ENCODE data around the gene CHURC1.

The CHURC1 gene

DNA sequence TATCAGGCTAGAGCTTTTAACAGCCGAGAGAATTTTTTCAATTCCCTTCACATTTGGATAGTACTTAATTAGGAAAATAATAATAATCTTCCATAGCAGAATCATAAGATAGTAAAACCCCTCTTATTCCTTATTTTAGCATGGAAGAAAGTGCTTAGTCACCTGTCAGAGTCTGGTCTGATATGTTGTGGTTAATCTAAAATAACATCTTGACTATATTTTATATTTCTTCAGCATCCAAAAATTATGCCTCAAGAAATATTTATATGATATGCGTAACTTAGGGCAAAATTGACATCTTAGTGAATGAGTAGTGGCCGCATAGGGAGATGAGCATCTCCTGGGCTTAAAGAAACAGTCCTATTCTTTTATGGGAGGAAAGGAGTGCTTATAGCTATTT is 12.8 kb downstream of the CHURC1 start:
- no peaks in the 10 kb centered on the region for H3K9me3 ChIP-seq (ENCODE audit: control insufficient read depth in 2 of 2, low read length in 2 of 2)
- H3K36me3 ChIP-seq (ENCODE audit: control insufficient read depth in 2 of 2, insufficient read depth in 2 of 2, low read length in 2 of 2) = peaks cover 18 to 23% of the 10 kb centered on the region in 2 donors
- no peak overlapping the region for H3K4me3 ChIP-seq (ENCODE audit: low read length in 2 of 2)
- no peak overlapping the region for H3K9ac ChIP-seq (ENCODE audit: low read length in 2 of 2)
- H3K4me1 ChIP-seq (ENCODE audit: control insufficient read depth, insufficient read depth, low read length) = peaks cover 9% of the 10 kb centered on the region
- H3K27ac ChIP-seq (ENCODE audit: low read length) = no peak overlapping the region
- H3K27me3 ChIP-seq (ENCODE audit: control insufficient read depth in 1 of 2, insufficient read depth in 2 of 2, low read length in 2 of 2) = no peaks in the 10 kb centered on the region

DNA sequence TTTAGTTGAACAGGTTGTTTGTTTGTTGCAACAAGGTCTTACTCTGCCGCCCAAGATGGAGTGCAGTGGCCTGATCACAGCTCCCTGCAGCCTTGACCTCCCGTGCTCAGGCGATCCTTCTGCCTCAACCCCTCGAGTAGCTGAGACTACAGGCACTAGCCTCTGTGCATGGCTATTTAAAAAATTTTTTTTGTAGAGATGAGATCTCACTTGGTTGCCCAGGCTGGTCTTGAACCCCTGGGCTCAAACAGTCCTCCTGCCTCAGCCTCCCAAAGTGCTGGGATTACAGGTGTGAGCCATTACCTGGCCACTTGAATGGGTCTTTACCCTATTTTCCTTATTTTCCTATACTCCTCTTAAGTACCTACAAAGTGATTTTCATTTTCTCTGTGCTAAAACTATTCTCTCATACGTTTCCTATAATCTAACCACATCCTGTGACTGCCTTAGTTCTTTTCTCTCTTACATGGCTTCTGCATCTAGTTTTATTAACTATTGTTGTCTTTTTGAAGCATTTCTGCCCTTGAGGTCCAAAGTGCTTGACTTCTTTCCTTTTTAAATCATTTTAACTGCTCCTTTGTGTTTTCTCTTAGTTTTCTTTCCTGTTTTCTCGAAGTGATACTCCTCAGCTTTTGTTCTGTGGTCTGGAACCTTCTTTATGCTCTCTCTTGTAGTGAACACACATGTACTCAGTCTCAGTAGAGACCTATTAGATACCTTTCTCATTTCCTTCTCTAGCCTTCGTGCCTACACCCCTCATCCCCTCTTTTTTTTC is 14.2 kb downstream of the CHURC1 start:
- peaks cover 18 to 27% of the 10 kb centered on the region in 2 donors for H3K36me3 ChIP-seq (ENCODE audit: control insufficient read depth in 2 of 2, insufficient read depth in 2 of 2, low read length in 2 of 2)

DNA sequence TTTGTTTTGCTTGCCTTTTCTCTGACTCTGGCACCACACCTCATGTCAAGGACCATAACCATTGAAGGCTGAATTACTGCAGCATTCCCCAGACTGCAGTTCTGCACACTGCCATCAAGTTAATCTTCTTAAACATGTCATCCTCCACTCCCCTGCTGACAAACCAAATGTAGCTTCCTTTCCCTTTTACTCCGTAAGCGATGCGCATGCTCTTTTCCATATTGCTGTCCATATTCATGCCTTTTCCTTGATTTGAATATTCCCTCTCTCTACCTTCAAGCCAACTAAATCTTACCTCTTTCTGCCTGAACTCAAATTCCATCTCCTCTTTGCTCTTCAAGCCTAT is 14.7 kb downstream of the CHURC1 start:
- Histone ChIP-seq H3K36me3 (ENCODE audit: control insufficient read depth in 2 of 2, insufficient read depth in 2 of 2, low read length in 2 of 2) (peaks cover 18 to 25% of the 10 kb centered on the region in 2 donors), H3K9me3 (ENCODE audit: control insufficient read depth in 2 of 2, low read length in 2 of 2) (no peaks in the 10 kb centered on the region), H3K4me1 (ENCODE audit: control insufficient read depth, insufficient read depth, low read length) (peaks cover 9% of the 10 kb centered on the region), H3K9ac (ENCODE audit: low read length in 2 of 2) (no peak overlapping the region), H3K27ac (ENCODE audit: low read length) (no peak overlapping the region), H3K27me3 (ENCODE audit: control insufficient read depth in 1 of 2, insufficient read depth in 2 of 2, low read length in 2 of 2) (no peaks in the 10 kb centered on the region), H3K4me3 (ENCODE audit: low read length in 2 of 2) (no peak overlapping the region)

More for the DNA sequence above, 14.2 kb downstream of the CHURC1 start:
- no peak overlapping the region for H3K9ac ChIP-seq (ENCODE audit: low read length in 2 of 2)
- peaks cover 9% of the 10 kb centered on the region for H3K4me1 ChIP-seq (ENCODE audit: control insufficient read depth, insufficient read depth, low read length)
- H3K27ac ChIP-seq (ENCODE audit: low read length) = no peak overlapping the region
- H3K4me3 ChIP-seq (ENCODE audit: low read length in 2 of 2) = no peak overlapping the region
- H3K27me3 ChIP-seq (ENCODE audit: control insufficient read depth in 1 of 2, insufficient read depth in 2 of 2, low read length in 2 of 2) = no peaks in the 10 kb centered on the region
- no peaks in the 10 kb centered on the region for H3K9me3 ChIP-seq (ENCODE audit: control insufficient read depth in 2 of 2, low read length in 2 of 2)

DNA sequence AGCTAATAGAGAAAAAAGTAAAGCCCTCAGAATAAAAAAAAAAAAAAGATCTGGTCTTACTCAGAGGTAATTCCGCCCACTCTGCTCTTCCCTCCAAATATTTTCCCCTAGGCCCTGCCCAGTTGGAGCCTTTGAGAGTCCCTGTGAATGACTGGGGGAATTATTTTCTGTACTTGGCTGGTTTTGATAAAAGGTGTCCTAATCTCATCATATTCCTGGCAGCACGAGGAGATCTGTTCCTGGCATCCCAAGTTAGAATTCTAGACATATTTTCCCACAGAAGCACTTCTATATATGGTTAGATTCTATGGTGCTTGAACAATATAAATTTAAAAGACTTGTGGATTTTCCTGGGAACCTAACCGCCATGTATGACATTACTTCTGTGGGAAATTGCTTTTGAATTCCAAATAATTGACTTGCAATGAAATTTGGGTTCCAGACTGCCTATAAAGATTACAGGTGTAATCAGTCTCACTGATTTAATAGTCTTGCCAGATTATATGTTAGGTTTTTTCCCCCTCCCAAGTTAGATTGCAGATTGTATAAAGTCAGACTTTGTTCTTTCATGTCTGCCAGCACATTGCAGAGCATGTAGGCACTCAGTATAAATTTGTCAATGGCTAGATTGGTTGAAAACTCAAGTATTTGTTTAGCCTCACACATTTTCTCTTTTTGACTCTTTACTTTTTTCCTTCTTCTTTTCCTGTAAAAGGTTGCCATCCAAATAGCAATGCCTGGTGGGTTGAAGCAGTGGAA is 16.0 kb downstream of the CHURC1 start:
- Histone ChIP-seq H3K9me3 (ENCODE audit: control insufficient read depth in 2 of 2, low read length in 2 of 2) (no peaks in the 10 kb centered on the region), H3K4me3 (ENCODE audit: low read length in 2 of 2) (no peak overlapping the region), H3K27me3 (ENCODE audit: control insufficient read depth in 1 of 2, insufficient read depth in 2 of 2, low read length in 2 of 2) (no peaks in the 10 kb centered on the region), H3K36me3 (ENCODE audit: control insufficient read depth in 2 of 2, insufficient read depth in 2 of 2, low read length in 2 of 2) (peaks cover 13 to 17% of the 10 kb centered on the region in 2 donors), H3K9ac (ENCODE audit: low read length in 2 of 2) (no peak overlapping the region), H3K4me1 (ENCODE audit: control insufficient read depth, insufficient read depth, low read length) (peaks cover 9% of the 10 kb centered on the region), H3K27ac (ENCODE audit: low read length) (no peak overlapping the region)

DNA sequence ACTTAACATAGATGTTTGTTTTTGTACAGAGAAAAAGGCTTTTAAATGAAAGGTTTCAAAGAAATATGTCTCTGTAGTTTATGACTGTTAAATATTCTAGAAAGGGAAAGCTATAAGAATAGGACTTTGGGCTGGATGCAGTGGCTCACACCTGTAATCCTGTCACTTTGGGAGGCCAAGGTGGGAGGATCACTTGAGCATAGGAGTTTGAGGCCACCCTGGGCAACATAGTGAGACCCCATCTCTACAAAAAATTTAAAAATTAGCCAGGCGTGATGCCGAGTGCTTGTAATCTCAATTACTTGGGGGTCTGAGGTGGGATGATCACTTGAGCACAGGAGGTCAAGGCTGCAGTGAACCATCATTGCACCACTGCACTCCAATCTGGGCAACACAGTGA is 16.9 kb downstream of the CHURC1 start:
- no peak overlapping the region for H3K27ac ChIP-seq (ENCODE audit: low read length)
- peaks cover 13 to 16% of the 10 kb centered on the region in 2 donors for H3K36me3 ChIP-seq (ENCODE audit: control insufficient read depth in 2 of 2, insufficient read depth in 2 of 2, low read length in 2 of 2)
- no peaks in the 10 kb centered on the region for H3K9me3 ChIP-seq (ENCODE audit: control insufficient read depth in 2 of 2, low read length in 2 of 2)
- no peak overlapping the region for H3K9ac ChIP-seq (ENCODE audit: low read length in 2 of 2)
- H3K4me3 ChIP-seq (ENCODE audit: low read length in 2 of 2) = no peak overlapping the region
- peaks cover 9% of the 10 kb centered on the region for H3K4me1 ChIP-seq (ENCODE audit: control insufficient read depth, insufficient read depth, low read length)
- no peaks in the 10 kb centered on the region for H3K27me3 ChIP-seq (ENCODE audit: control insufficient read depth in 1 of 2, insufficient read depth in 2 of 2, low read length in 2 of 2)

DNA sequence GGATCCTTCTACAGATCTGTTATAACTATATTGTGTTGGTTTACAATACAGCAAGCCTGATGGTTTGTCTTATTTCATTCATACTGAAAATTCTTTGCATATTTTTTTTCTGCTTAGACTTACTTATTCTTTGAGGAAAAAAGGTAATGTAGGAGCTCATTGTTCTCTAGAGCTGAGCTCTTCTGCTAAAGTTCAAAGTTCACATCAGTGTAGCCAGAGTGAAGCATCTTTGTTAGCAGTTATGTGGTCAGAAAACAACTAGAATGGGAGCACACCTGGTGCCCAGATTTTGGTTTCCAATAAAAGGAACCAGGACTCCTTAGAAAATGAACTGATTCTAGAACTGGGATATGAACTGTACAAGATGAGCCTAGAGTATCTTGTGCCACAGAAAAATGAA is 18.0 kb downstream of the CHURC1 start:
- H3K27ac ChIP-seq (ENCODE audit: low read length) = no peak overlapping the region

DNA sequence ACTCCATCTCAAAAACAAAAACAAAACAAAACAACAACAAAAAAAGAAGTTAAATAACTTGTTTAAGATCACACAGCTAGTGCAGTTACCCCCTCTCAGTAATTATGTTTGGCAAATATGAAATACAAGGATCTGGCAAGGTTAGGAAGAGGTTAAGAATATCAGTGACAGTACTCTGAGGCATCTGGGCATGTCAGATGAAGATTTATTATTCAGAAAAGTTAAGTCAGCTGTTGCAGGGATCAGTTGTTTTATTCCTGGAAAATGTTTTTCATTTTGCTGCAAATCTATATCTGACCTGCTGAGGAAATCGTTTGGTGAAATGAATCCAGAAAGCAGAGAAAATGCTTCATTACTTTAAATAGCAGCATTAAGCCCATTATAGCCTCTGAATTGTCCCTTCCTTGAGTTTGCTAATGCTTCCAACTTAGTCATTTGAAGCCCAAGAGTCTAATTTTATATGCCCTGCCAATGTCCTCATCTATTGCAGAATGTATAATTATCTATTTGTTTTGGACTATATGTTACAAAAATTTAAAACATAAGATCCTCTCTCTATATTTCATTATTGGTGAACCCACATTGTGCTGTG is 20.2 kb downstream of the CHURC1 start:
- H3K27ac ChIP-seq (ENCODE audit: low read length) = no peak overlapping the region
- peaks cover 7% of the 10 kb centered on the region for H3K4me1 ChIP-seq (ENCODE audit: control insufficient read depth, insufficient read depth, low read length)
- H3K9me3 ChIP-seq (ENCODE audit: control insufficient read depth in 2 of 2, low read length in 2 of 2) = no peaks in the 10 kb centered on the region
- H3K36me3 ChIP-seq (ENCODE audit: control insufficient read depth in 2 of 2, insufficient read depth in 2 of 2, low read length in 2 of 2) = peaks cover 3 to 11% of the 10 kb centered on the region in 2 donors
- no peak overlapping the region for H3K9ac ChIP-seq (ENCODE audit: low read length in 2 of 2)
- no peaks in the 10 kb centered on the region for H3K27me3 ChIP-seq (ENCODE audit: control insufficient read depth in 1 of 2, insufficient read depth in 2 of 2, low read length in 2 of 2)
- H3K4me3 ChIP-seq (ENCODE audit: low read length in 2 of 2) = no peak overlapping the region

More for the DNA sequence above, 18.0 kb downstream of the CHURC1 start:
- Histone ChIP-seq H3K27me3 (ENCODE audit: control insufficient read depth in 1 of 2, insufficient read depth in 2 of 2, low read length in 2 of 2) (no peaks in the 10 kb centered on the region), H3K9me3 (ENCODE audit: control insufficient read depth in 2 of 2, low read length in 2 of 2) (no peaks in the 10 kb centered on the region), H3K36me3 (ENCODE audit: control insufficient read depth in 2 of 2, insufficient read depth in 2 of 2, low read length in 2 of 2) (peaks cover 6 to 10% of the 10 kb centered on the region in 2 donors), H3K9ac (ENCODE audit: low read length in 2 of 2) (no peak overlapping the region), H3K4me3 (ENCODE audit: low read length in 2 of 2) (no peak overlapping the region), H3K4me1 (ENCODE audit: control insufficient read depth, insufficient read depth, low read length) (peaks cover 9% of the 10 kb centered on the region)

DNA sequence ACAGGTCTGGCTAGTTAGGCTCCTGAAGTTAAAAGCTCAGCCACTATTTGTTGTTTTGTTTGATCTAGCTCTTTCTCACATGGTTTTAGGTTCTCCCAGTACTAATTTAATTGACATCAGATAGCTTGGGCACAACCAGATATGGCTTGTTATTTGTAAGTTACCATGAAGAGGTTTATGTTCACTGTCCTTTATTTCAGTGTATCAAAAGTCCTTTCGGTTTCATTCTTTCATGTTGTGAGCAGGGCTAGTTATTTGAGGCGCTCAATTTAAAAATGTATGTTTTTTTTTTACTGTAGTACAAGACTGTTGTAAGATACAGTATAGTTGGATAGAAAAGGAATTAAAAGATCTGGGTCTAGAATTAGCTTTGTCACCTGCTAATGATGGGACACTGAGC is 21.3 kb downstream of the CHURC1 start:
- no peaks in the 10 kb centered on the region for H3K27me3 ChIP-seq (ENCODE audit: control insufficient read depth in 1 of 2, insufficient read depth in 2 of 2, low read length in 2 of 2)
- H3K9me3 ChIP-seq (ENCODE audit: control insufficient read depth in 2 of 2, low read length in 2 of 2) = no peaks in the 10 kb centered on the region
- H3K4me1 ChIP-seq (ENCODE audit: control insufficient read depth, insufficient read depth, low read length) = no peaks in the 10 kb centered on the region
- no peak overlapping the region for H3K27ac ChIP-seq (ENCODE audit: low read length)
- peaks cover 8 to 11% of the 10 kb centered on the region in 2 donors for H3K36me3 ChIP-seq (ENCODE audit: control insufficient read depth in 2 of 2, insufficient read depth in 2 of 2, low read length in 2 of 2)
- no peak overlapping the region for H3K4me3 ChIP-seq (ENCODE audit: low read length in 2 of 2)
- no peak overlapping the region for H3K9ac ChIP-seq (ENCODE audit: low read length in 2 of 2)

DNA sequence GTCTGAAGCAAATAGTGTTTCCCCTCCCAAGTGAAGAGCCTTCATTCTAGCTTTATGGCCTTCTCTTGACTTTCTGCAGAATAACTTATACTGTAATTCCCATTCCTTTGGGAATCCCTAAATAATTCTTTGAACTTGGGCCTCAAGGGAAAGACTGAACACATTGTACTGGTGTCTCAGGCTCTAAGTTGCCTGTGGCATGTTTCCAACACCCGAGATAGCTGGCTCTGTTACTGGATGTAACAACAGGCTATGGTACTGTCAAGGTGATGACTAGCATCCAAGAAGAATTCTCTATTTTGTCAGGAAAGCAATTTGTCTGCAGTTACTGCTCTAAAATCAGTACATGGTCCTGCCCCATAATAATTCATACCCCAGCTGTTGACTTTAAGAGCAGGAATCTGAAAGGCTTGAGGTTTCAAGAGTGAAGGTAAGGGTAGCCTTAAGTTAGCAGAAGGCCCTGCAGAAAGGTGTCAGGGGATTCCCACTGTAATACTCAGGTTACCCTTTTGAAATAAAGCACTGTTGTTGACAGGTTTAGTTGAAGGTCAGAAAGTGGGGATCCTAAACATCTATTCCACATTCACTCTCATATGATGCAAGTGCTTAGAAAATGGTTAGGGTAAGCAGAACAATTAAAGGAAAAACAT is 23.0 kb downstream of the CHURC1 start:
- peaks cover 10 to 12% of the 10 kb centered on the region in 2 donors for H3K36me3 ChIP-seq (ENCODE audit: control insufficient read depth in 2 of 2, insufficient read depth in 2 of 2, low read length in 2 of 2)
- no peaks in the 10 kb centered on the region for H3K4me1 ChIP-seq (ENCODE audit: control insufficient read depth, insufficient read depth, low read length)
- no peaks in the 10 kb centered on the region for H3K9me3 ChIP-seq (ENCODE audit: control insufficient read depth in 2 of 2, low read length in 2 of 2)
- no peak overlapping the region for H3K9ac ChIP-seq (ENCODE audit: low read length in 2 of 2)
- H3K4me3 ChIP-seq (ENCODE audit: low read length in 2 of 2) = no peak overlapping the region
- no peak overlapping the region for H3K27ac ChIP-seq (ENCODE audit: low read length)
- no peaks in the 10 kb centered on the region for H3K27me3 ChIP-seq (ENCODE audit: control insufficient read depth in 1 of 2, insufficient read depth in 2 of 2, low read length in 2 of 2)

DNA sequence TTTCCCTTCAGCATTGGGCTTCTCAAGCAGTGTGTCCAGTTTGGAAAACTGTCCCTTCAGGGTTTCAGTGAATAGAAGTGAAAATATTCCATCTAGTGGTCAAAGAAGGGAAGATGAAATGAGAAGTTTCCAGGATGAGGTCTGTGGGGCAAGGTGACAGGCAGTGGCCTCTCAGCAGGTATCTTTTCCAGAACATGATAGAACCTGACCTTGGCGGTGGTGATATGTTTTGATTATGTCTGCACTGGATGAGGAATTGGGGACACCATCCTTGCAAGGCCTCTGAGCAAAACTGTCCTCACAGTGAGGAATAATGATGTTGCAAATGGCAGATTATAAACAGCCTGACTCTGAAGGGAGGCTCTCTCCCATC is 23.6 kb downstream of the CHURC1 start:
- H3K27me3 ChIP-seq (ENCODE audit: control insufficient read depth in 1 of 2, insufficient read depth in 2 of 2, low read length in 2 of 2) = no peaks in the 10 kb centered on the region
- no peaks in the 10 kb centered on the region for H3K9me3 ChIP-seq (ENCODE audit: control insufficient read depth in 2 of 2, low read length in 2 of 2)
- no peak overlapping the region for H3K27ac ChIP-seq (ENCODE audit: low read length)
- H3K9ac ChIP-seq (ENCODE audit: low read length in 2 of 2) = no peak overlapping the region
- H3K36me3 ChIP-seq (ENCODE audit: control insufficient read depth in 2 of 2, insufficient read depth in 2 of 2, low read length in 2 of 2) = peaks cover 9 to 15% of the 10 kb centered on the region in 2 donors
- no peak overlapping the region for H3K4me3 ChIP-seq (ENCODE audit: low read length in 2 of 2)
- H3K4me1 ChIP-seq (ENCODE audit: control insufficient read depth, insufficient read depth, low read length) = no peaks in the 10 kb centered on the region

Data from stomach smooth muscle (tissue), 2 donors.